COLO668 (cell line): Measurements from ENCODE around the gene FCRL4.

Source experiments
- DNase-seq: peaks from one replicate; lab custom pipeline; 2025; ENCODE audit not compliant: unreplicated experiment; lab: John Stamatoyannopoulos, UW

The FCRL4 gene

GRCh38 chr1:157597959-157598667 is at the start of gene FCRL4:
TSS of gene FCRL4 (minus strand) at chr1:157598085. CDS start at chr1:157597944, 141 bp downstream.
- no peak for DNase-seq

GRCh38 chr1:157646144-157646543 is 48.3 kb upstream of the FCRL4 start:
- DNase-seq, result no peak

- no peak for DNase-seq
These were observed 43.3 kb upstream of the FCRL4 start for GRCh38 chr1:157641177-157641576.

GRCh38 chr1:157639800-157640199 is 41.9 kb upstream of the FCRL4 start:
- DNase-seq, result no peak

- no peak for DNase-seq
These were observed 30.9 kb upstream of the FCRL4 start for GRCh38 chr1:157628773-157629172.

GRCh38 chr1:157626099-157626498 is 28.2 kb upstream of the FCRL4 start:
- peak; percentile 33 for DNase-seq

GRCh38 chr1:157624471-157624870 is 26.6 kb upstream of the FCRL4 start:
- DNase-seq, result no peak

- no peak for DNase-seq
These were observed 24.6 kb upstream of the FCRL4 start for GRCh38 chr1:157622471-157622870.

GRCh38 chr1:157618190-157618589 is 20.3 kb upstream of the FCRL4 start:
- DNase-seq, result no peak

GRCh38 chr1:157600236-157600635 is 2.4 kb upstream of the FCRL4 start:
- no peak for DNase-seq

GRCh38 chr1:157596384-157596783 is 1.5 kb downstream of the FCRL4 start:
- DNase-seq, result no peak

GRCh38 chr1:157595356-157595755 is 2.5 kb downstream of the FCRL4 start:
- DNase-seq, result no peak

GRCh38 chr1:157585984-157586383 is 11.9 kb downstream of the FCRL4 start:
- no peak for DNase-seq

GRCh38 chr1:157584503-157584902 is 13.4 kb downstream of the FCRL4 start:
- no peak for DNase-seq

- no peak for DNase-seq
These were observed 17.1 kb downstream of the FCRL4 start for GRCh38 chr1:157580828-157581210.

GRCh38 chr1:157580179-157580827 is 17.6 kb downstream of the FCRL4 start:
- DNase-seq, result peak; percentile 38

GRCh38 chr1:157577420-157577819 is 20.5 kb downstream of the FCRL4 start:
- DNase-seq, result no peak

GRCh38 chr1:157575744-157576143 is 22.1 kb downstream of the FCRL4 start:
- DNase-seq, result no peak

- no peak for DNase-seq
These were observed 23.0 kb downstream of the FCRL4 start for GRCh38 chr1:157574836-157575235.

GRCh38 chr1:157566484-157567300 is 31.2 kb downstream of the FCRL4 start:
- no peak for DNase-seq

GRCh38 chr1:157562515-157562914 is 35.4 kb downstream of the FCRL4 start:
- no peak for DNase-seq

- DNase-seq, result no peak
These were observed 39.8 kb downstream of the FCRL4 start for GRCh38 chr1:157558119-157558518.
